Measurements from ENCODE around the gene MIPOL1.

The MIPOL1 gene

GRCh38 chr14:37237735-37238200, 40.0 kb downstream of the MIPOL1 start:
- H3K4me3 ChIP-seq (replicated peaks; ENCODE audit: low read depth, low read length): no peak overlapping the region
- TF ChIP-seq CTCF (IDR thresholded peaks at IDR 0.05; ENCODE audit: low read length, missing control alignments): no peak
- DNase-seq (ENCODE audit: low read depth): no peak

- H3K4me3 ChIP-seq (replicated peaks; ENCODE audit: low read depth, low read length): no peak overlapping the region
- no peak for DNase-seq (ENCODE audit: low read depth)
- TF ChIP-seq CTCF (IDR thresholded peaks at IDR 0.05; ENCODE audit: low read length, missing control alignments): no peak
Observed at GRCh38 chr14:37241198-37241597, 43.5 kb downstream of the MIPOL1 start.

DNA sequence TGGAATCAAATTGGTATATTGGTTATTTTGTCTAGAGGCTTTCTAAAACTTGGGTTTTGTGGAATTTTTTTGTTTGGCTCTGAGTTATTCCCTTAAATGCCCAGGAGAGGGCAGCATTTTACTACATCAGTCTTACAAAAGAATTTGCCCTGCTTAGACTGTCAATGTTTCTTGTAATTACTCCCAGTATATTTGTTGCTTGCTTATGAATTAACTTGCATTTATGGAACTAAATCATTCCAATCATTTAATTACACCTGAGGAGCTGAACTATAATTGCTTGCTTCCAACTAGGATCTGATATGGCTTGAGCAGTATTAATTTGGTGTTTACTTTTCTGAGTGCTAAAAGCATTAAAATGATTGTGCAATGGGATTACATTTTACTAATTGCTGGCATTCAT, 48.7 kb downstream of the MIPOL1 start:
- no peak overlapping the region for H3K4me3 ChIP-seq (replicated peaks; ENCODE audit: low read depth, low read length)
- peak; percentile 75 for DNase-seq (ENCODE audit: low read depth)
- peak; percentile 69 for TF ChIP-seq CTCF (IDR thresholded peaks at IDR 0.05; ENCODE audit: low read length, missing control alignments)

DNA sequence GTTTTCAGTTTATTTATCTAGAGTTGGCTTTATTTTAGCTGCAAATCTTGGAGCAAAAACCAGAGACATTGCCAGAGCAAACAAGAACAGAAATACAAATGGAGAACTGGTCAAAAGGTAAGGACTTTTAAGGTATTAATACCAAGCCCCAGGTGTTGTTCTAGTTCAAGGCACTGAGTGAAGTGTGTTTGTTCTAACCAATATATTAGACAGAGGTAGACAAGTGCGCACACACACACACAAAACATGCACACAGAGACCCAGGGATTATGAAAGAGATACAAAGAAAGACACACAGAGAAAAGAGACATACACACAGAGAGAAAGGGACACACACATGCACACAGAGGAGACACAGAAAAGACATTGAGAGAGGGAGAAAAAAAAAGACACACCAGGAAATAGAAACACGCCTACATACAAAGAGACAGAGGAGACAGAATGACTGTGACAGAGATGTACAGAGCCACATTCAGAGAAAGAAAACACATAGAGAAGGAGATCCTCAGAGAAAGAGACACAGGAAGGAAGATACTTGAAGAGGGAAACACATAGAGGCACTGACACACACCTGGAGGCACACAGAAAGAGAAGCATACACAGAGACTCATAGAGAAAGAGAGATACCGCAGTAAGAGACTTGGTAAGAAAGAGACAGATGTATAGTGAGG, 50.2 kb downstream of the MIPOL1 start:
- TF ChIP-seq CTCF (IDR thresholded peaks at IDR 0.05; ENCODE audit: low read length, missing control alignments): no peak
- DNase-seq (ENCODE audit: low read depth): no peak
- H3K4me3 ChIP-seq (replicated peaks; ENCODE audit: low read depth, low read length): no peak overlapping the region

GRCh38 chr14:37251775-37252174, 54.0 kb downstream of the MIPOL1 start:
- no peak for DNase-seq (ENCODE audit: low read depth)
- no peak for TF ChIP-seq CTCF (IDR thresholded peaks at IDR 0.05; ENCODE audit: low read length, missing control alignments)
- no peak overlapping the region for H3K4me3 ChIP-seq (replicated peaks; ENCODE audit: low read depth, low read length)

DNA sequence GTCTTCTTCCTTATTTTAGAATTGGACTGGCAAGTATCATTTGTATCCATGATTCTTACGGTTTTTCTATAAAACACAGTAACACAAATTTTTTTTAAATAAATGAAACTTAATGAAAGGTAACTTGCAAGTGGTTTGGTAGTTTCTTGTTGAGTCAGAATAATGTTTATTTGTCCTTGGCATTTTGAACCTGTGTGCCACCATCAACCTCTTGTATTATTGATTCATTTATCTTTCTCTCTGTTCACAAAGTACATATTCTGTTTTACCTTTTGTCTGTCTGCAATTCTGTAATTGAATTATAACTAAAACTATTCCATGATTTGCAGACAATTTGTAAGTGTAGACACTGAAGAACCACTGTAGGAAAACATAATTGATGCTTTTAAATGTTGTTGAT, 54.7 kb downstream of the MIPOL1 start:
- TF ChIP-seq CTCF (IDR thresholded peaks at IDR 0.05; ENCODE audit: low read length, missing control alignments): no peak
- no peak overlapping the region for H3K4me3 ChIP-seq (replicated peaks; ENCODE audit: low read depth, low read length)
- DNase-seq (ENCODE audit: low read depth): no peak

GRCh38 chr14:37253905-37254304, 56.2 kb downstream of the MIPOL1 start:
- TF ChIP-seq CTCF (IDR thresholded peaks at IDR 0.05; ENCODE audit: low read length, missing control alignments): no peak
- DNase-seq (ENCODE audit: low read depth): peak; percentile 83
- no peak overlapping the region for H3K4me3 ChIP-seq (replicated peaks; ENCODE audit: low read depth, low read length)

All from fibroblast of pulmonary artery (primary cell).